ENCODE results near the gene ADARB1.
"Not testable (repeated sequence)": the region's sequence is repeated elsewhere in the genome, so short reads cannot be mapped to it uniquely, and the experiment has no call there.

The ADARB1 gene

GRCh38 chr21:45027241-45028196 is 46.9 kb upstream of the ADARB1 start:
- Histone ChIP-seq H3K9me3 (ENCODE audit: insufficient read depth, low read length, severe bottlenecking) (peaks cover 4% of the 10 kb centered on the region), H3K27me3 (ENCODE audit: insufficient read depth, low read length, poor library complexity) (no peaks in the 10 kb centered on the region), H3K4me3 (ENCODE audit: low read depth in 1 of 2, low read length in 2 of 2) (no peak overlapping the region), H3K36me3 (ENCODE audit: insufficient read depth, low read length) (no peaks in the 10 kb centered on the region), H3K4me2 (ENCODE audit: insufficient read depth, low read length) (no peak overlapping the region), H3K9ac (ENCODE audit: low read depth, low read length) (no peak overlapping the region), H4K20me1 (ENCODE audit: insufficient read depth, low read length) (no peaks in the 10 kb centered on the region), H3K79me2 (ENCODE audit: insufficient read depth, low read length) (no peaks in the 10 kb centered on the region), H3K4me1 (ENCODE audit: insufficient read depth, low read length) (no peaks in the 10 kb centered on the region), H3K27ac (ENCODE audit: low read length) (no peak overlapping the region), H2AFZ (ENCODE audit: low read depth, low read length) (no peak overlapping the region)
- TF ChIP-seq EZH2 (IDR thresholded peaks at IDR 0.05; ENCODE audit: borderline replicate concordance, low read depth, low read length, severe bottlenecking), result no peak
- TF ChIP-seq CTCF (IDR thresholded peaks at IDR 0.05; ENCODE audit: borderline replicate concordance, extremely low read depth, low read length, poor library complexity, severe bottlenecking), result no peak
- DNase-seq (no peak), ATAC-seq (ENCODE audit: insufficient read depth, low read depth) (no peak)

- not testable (repeated sequence) for H4K20me1 ChIP-seq (ENCODE audit: insufficient read depth, low read length); H2AFZ ChIP-seq (ENCODE audit: low read depth, low read length); H3K27me3 ChIP-seq (ENCODE audit: insufficient read depth, low read length, poor library complexity); H3K27ac ChIP-seq (ENCODE audit: low read length); H3K9me3 ChIP-seq (ENCODE audit: insufficient read depth, low read length, severe bottlenecking); H3K4me3 ChIP-seq (ENCODE audit: low read depth in 1 of 2, low read length in 2 of 2); H3K9ac ChIP-seq (ENCODE audit: low read depth, low read length); H3K36me3 ChIP-seq (ENCODE audit: insufficient read depth, low read length); ATAC-seq (ENCODE audit: insufficient read depth, low read depth); H3K4me2 ChIP-seq (ENCODE audit: insufficient read depth, low read length); DNase-seq; H3K4me1 ChIP-seq (ENCODE audit: insufficient read depth, low read length); H3K79me2 ChIP-seq (ENCODE audit: insufficient read depth, low read length)
Observed at GRCh38 chr21:45028645-45029044, 45.7 kb upstream of the ADARB1 start.

- Histone ChIP-seq H3K4me1 (ENCODE audit: insufficient read depth, low read length) (no peaks in the 10 kb centered on the region), H3K4me2 (ENCODE audit: insufficient read depth, low read length) (no peak overlapping the region)
- no peak for ATAC-seq (ENCODE audit: insufficient read depth, low read depth)
Observed at GRCh38 chr21:45029298-45029947, 45.0 kb upstream of the ADARB1 start.

More at GRCh38 chr21:45029298-45029947, 45.0 kb upstream of the ADARB1 start:
- H3K4me3 ChIP-seq (ENCODE audit: low read depth in 1 of 2, low read length in 2 of 2), result no peak overlapping the region
- no peaks in the 10 kb centered on the region for H3K79me2 ChIP-seq (ENCODE audit: insufficient read depth, low read length)
- no peak overlapping the region for H2AFZ ChIP-seq (ENCODE audit: low read depth, low read length)
- H4K20me1 ChIP-seq (ENCODE audit: insufficient read depth, low read length), result no peaks in the 10 kb centered on the region
- no peaks in the 10 kb centered on the region for H3K9me3 ChIP-seq (ENCODE audit: insufficient read depth, low read length, severe bottlenecking)
- no peaks in the 10 kb centered on the region for H3K36me3 ChIP-seq (ENCODE audit: insufficient read depth, low read length)
- TF ChIP-seq EZH2 (IDR thresholded peaks at IDR 0.05; ENCODE audit: borderline replicate concordance, low read depth, low read length, severe bottlenecking) (no peak), CTCF (IDR thresholded peaks at IDR 0.05; ENCODE audit: borderline replicate concordance, extremely low read depth, low read length, poor library complexity, severe bottlenecking) (no peak)
- H3K27ac ChIP-seq (ENCODE audit: low read length), result no peak overlapping the region
- DNase-seq, result no peak
- H3K27me3 ChIP-seq (ENCODE audit: insufficient read depth, low read length, poor library complexity), result no peaks in the 10 kb centered on the region
- no peak overlapping the region for H3K9ac ChIP-seq (ENCODE audit: low read depth, low read length)
